Panc1 (cell line): ENCODE data around the gene AMDHD2. TPM values are rescaled to one million over a fixed set of nuclear protein-coding genes. Genes with fewer than 3 reads are reported as not detected.

ENCODE experiments used
- ATAC-seq: fragments of 200-7000 bp; cut with Tn5 transposase; 2 replicates; pipeline ENCODE4 v1.9.1; 2020; ENCODE audit warnings: mild to moderate bottlenecking, moderate library complexity
- BruUV-seq: library from RNA; stranded (reverse); fragments of 400-500 nt; replicated peaks from 2 replicates; lab custom pipeline; 2021; lab: Mats Ljungman, UMichigan
- CTCF ChIA-PET: fragments of 300-600 bp; sonication (Branson Sonifier 250); formaldehyde crosslinking; loops from one replicate; lab custom pipeline; 2022; ENCODE audit warnings: antibody characterized with exemption; lab: Charles Lee
- POLR2A ChIA-PET: fragments of 300-600 bp; sonication (Branson Sonifier 250); formaldehyde crosslinking; loops from one replicate; lab custom pipeline; 2022; ENCODE audit warnings: antibody characterized with exemption; lab: Charles Lee
- DNase-seq: peaks from one replicate; pipeline ENCODE4 v3.0.0-alpha.2; 2010; ENCODE audit warnings: low read depth, low spot score
- H3K27ac ChIP-seq: 2 replicates; pipeline ENCODE4 v1.5.1; 2011; ENCODE audit warnings: mild to moderate bottlenecking, low read length, inconsistent platforms
- H3K27me3 ChIP-seq: fragments of 200-500 bp; sonication (Bioruptor generic); 2 replicates; pipeline ENCODE4 v1.6.0; 2014; ENCODE audit warnings: low read length, inconsistent platforms; ENCODE audit not compliant: control insufficient read depth, insufficient read depth
- H3K36me3 ChIP-seq: fragments of 200-500 bp; sonication (Bioruptor generic); 2 replicates; pipeline ENCODE4 v1.5.1; 2014; ENCODE audit warnings: inconsistent platforms, mild to moderate bottlenecking, low read length, moderate library complexity; ENCODE audit not compliant: control insufficient read depth, insufficient read depth
- H3K4me1 ChIP-seq: 2 replicates; pipeline ENCODE4 v1.5.1; 2011; ENCODE audit warnings: inconsistent platforms, mild to moderate bottlenecking, low read length, moderate library complexity; ENCODE audit not compliant: control insufficient read depth, insufficient read depth
- H3K4me3 ChIP-seq, 2 experiments: 2 replicates each; pipeline ENCODE4 v1.5.1; 2011 to 2012; ENCODE audit warnings: low read depth in 2 of 2, low read length in 2 of 2, mild to moderate bottlenecking in 2 of 2, inconsistent platforms in 1 of 2, moderate library complexity in 1 of 2
- H3K9me3 ChIP-seq: fragments of 200-500 bp; sonication (Bioruptor generic); 2 replicates; pipeline ENCODE4 v1.5.1; 2014; ENCODE audit warnings: low read depth, mild to moderate bottlenecking, inconsistent platforms, low read length, moderate library complexity; ENCODE audit not compliant: control insufficient read depth, insufficient read depth
- POLR2AphosphoS5 ChIP-seq: IDR thresholded peaks from 2 replicates; pipeline ENCODE4 v1.6.1; 2012; ENCODE audit warnings: mild to moderate bottlenecking, low read depth, low read length, moderate library complexity
- SIN3A ChIP-seq: IDR thresholded peaks from 2 replicates; pipeline ENCODE4 v1.6.1; 2012; ENCODE audit warnings: low read depth, mild to moderate bottlenecking, low read length, moderate library complexity, borderline replicate concordance; ENCODE audit not compliant: insufficient read depth
- TCF7L2 ChIP-seq: IDR thresholded peaks from 2 replicates; pipeline ENCODE4 v1.6.1; 2011; ENCODE audit warnings: mild to moderate bottlenecking, low read depth, low read length, inconsistent platforms
- in situ Hi-C: cut with HindIII; loops from 2 replicates; pipeline ENCODE4 v1.10.0; 2016; ENCODE audit warnings: low sequenced_read_pairs, low pct_unique_long_range_greater_than_20kb
- intact Hi-C: fragments of 100-400 bp; cut with micrococcal nuclease; formaldehyde crosslinking; loops from one replicate; pipeline ENCODE4 v1.10.0; 2022; ENCODE audit not compliant: unreplicated experiment
- total RNA-seq: library from RNA; stranded (reverse); gene quantifications from one replicate; pipeline ENCODE4 v1.2.1, GENCODE V29; 2021; ENCODE audit not compliant: unreplicated experiment
- TF ChIP-seq, protein P1 (sequence below), 2 experiments: IDR thresholded peaks; 2 replicates each; pipeline ENCODE4 v1.6.1; 2011 to 2012; ENCODE audit warnings: low read depth in 2 of 2, control low read depth in 1 of 2, low read length in 1 of 2, mild to moderate bottlenecking in 1 of 2, moderate library complexity in 1 of 2; ENCODE audit not compliant: insufficient read depth in 1 of 2
- TF ChIP-seq, protein P2 (sequence below): fragments of 450-650 bp; IDR thresholded peaks from 2 replicates; pipeline ENCODE4 v1.5.1; 2017; ENCODE audit warnings: mild to moderate bottlenecking

AMDHD2 gene
- total RNA-seq, 1 experiment from 2014 or later, result 87.5 TPM

DNA sequence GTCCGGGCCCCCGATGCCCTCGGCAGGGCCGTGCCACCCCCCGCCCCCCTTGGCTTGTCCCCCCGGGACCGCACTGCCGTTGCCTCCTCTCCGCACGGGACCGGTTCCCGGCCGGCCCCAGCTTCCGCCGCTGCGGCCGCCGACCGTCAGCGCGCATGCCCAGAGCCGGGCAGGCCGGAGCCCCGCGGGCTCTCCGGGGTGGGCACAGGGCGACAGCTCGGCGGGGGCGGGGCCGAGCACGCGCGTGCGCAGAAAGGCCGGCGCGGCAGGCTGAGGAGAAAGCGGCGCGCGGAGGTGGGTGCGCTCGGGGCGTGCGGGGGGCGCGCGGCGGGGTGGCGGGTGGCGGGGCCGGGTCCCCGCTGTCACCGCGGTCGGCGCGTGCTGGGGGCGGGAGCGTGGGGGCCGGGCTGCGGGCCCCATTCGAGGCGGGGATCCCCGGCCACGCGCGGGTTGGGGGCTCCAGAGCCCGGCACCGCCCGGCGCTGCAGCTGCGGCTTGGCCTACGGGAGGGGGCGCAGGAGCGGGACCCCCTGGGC is 45.2 kb upstream of the AMDHD2 start, which contains the start of gene TBC1D24:
TSS of gene TBC1D24 (plus strand) at position 251 of the 536 bp plus-strand sequence. CDS start 21,022 bp downstream, outside the sequence.
- intact Hi-C loops, result no loop called here
- Histone ChIP-seq H3K36me3 (no peaks in the 10 kb centered on the region; the same call in 1 of the 2 replicates), H3K27ac (peak within 1 kb of the TSS; percentile 85), H3K4me1 (peaks cover 43% of the 10 kb centered on the region), H3K27me3 (no peaks in the 10 kb centered on the region), H3K9me3 (no peaks in the 10 kb centered on the region), H3K4me3 (peak within 1 kb of the TSS; percentile 60 to 68)
- no TSS peak for BruUV-seq
- peak; percentile 73 for ATAC-seq
- 0 out of 2 replicates have a peak, but pooled peaks have one; percentile 41 for TF ChIP-seq POLR2AphosphoS5
- TF ChIP-seq, protein P1, sequence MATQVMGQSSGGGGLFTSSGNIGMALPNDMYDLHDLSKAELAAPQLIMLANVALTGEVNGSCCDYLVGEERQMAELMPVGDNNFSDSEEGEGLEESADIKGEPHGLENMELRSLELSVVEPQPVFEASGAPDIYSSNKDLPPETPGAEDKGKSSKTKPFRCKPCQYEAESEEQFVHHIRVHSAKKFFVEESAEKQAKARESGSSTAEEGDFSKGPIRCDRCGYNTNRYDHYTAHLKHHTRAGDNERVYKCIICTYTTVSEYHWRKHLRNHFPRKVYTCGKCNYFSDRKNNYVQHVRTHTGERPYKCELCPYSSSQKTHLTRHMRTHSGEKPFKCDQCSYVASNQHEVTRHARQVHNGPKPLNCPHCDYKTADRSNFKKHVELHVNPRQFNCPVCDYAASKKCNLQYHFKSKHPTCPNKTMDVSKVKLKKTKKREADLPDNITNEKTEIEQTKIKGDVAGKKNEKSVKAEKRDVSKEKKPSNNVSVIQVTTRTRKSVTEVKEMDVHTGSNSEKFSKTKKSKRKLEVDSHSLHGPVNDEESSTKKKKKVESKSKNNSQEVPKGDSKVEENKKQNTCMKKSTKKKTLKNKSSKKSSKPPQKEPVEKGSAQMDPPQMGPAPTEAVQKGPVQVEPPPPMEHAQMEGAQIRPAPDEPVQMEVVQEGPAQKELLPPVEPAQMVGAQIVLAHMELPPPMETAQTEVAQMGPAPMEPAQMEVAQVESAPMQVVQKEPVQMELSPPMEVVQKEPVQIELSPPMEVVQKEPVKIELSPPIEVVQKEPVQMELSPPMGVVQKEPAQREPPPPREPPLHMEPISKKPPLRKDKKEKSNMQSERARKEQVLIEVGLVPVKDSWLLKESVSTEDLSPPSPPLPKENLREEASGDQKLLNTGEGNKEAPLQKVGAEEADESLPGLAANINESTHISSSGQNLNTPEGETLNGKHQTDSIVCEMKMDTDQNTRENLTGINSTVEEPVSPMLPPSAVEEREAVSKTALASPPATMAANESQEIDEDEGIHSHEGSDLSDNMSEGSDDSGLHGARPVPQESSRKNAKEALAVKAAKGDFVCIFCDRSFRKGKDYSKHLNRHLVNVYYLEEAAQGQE (IDR thresholded peaks at IDR 0.05; ENCODE audit: insufficient read depth in 1 of 2, low read depth in 2 of 2, low read length in 1 of 2), result no peak
- in situ Hi-C loops, result no loop called here
- CTCF ChIA-PET, result interaction anchor here (0.5 to 0.9 kb wide), 4 partner anchors 15 to 38 kb away, joined by 3 to 13 read pairs (median 3); no protein-coding TSS in a partner anchor
- no peak for DNase-seq
- POLR2A ChIA-PET, result interaction anchor here (0.7 kb wide), 1 partner anchor 18 kb away, joined by 8 read pairs; no protein-coding TSS in a partner anchor

- intact Hi-C loops (no loop called here), in situ Hi-C loops (no loop called here)
- BruUV-seq, result no TSS peak
- Histone ChIP-seq H3K4me1 (peaks cover 35% of the 10 kb centered on the region), H3K27me3 (no peaks in the 10 kb centered on the region), H3K36me3 (no peaks in the 10 kb centered on the region; the same call in 1 of the 2 replicates), H3K27ac (peak overlapping the region; percentile 29; the same call in 1 of the 2 replicates), H3K4me3 (peak overlapping the region; percentile 58 to 60), H3K9me3 (no peaks in the 10 kb centered on the region)
- POLR2A ChIA-PET, result interaction anchor here (0.7 kb wide), 1 partner anchor 19 kb away, joined by 8 read pairs; no protein-coding TSS in a partner anchor
- TF ChIP-seq POLR2AphosphoS5 (no peak), TCF7L2 (no peak), SIN3A (no peak)
- TF ChIP-seq, protein P2, sequence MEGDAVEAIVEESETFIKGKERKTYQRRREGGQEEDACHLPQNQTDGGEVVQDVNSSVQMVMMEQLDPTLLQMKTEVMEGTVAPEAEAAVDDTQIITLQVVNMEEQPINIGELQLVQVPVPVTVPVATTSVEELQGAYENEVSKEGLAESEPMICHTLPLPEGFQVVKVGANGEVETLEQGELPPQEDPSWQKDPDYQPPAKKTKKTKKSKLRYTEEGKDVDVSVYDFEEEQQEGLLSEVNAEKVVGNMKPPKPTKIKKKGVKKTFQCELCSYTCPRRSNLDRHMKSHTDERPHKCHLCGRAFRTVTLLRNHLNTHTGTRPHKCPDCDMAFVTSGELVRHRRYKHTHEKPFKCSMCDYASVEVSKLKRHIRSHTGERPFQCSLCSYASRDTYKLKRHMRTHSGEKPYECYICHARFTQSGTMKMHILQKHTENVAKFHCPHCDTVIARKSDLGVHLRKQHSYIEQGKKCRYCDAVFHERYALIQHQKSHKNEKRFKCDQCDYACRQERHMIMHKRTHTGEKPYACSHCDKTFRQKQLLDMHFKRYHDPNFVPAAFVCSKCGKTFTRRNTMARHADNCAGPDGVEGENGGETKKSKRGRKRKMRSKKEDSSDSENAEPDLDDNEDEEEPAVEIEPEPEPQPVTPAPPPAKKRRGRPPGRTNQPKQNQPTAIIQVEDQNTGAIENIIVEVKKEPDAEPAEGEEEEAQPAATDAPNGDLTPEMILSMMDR, result no peak
- TF ChIP-seq, protein P1 (IDR thresholded peaks at IDR 0.05; ENCODE audit: insufficient read depth in 1 of 2, low read depth in 2 of 2, low read length in 1 of 2), result no peak
- CTCF ChIA-PET, result interaction anchor here (0.6 to 0.9 kb wide), 3 partner anchors 16 to 37 kb away, joined by 3 read pairs; no protein-coding TSS in a partner anchor
- ATAC-seq (no peak), DNase-seq (no peak)
Observed at GRCh38 chr16:2475413-2476344, 44.5 kb upstream of the AMDHD2 start.
